IPS DF 4.7 (cell line): Measurements from ENCODE around the gene SUSD2.
"Not testable (repeated sequence)": the region's sequence is repeated elsewhere in the genome, so short reads cannot be mapped to it uniquely, and the experiment has no call there.

Experiments used
- DNase-seq: peaks from one replicate; pipeline ENCODE4 v3.0.0-alpha.2; 2013; ENCODE audit warnings: low spot score; ENCODE audit errors: extremely low read depth

The SUSD2 gene

DNA sequence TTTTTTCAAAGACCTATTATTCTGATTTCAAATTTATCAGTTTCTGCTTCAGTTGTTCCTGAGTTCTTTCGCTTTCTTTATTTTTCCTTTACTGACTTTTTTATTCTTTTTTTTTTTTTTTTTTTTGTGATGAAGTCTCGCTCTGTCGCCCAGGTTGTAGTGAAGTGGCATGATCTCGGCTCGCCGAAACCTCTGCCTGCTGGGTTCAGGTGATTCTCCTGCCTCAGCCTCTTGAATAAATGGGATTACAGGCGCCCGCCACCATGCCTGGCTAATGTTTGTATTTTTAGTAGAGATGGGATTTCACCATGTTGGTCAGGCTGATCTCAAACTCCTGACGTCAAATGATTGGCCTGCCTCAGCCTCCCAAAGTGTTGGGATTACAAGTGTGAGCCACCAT lies 31.8 kb downstream of the SUSD2 start:
- not testable (repeated sequence) for DNase-seq

DNA sequence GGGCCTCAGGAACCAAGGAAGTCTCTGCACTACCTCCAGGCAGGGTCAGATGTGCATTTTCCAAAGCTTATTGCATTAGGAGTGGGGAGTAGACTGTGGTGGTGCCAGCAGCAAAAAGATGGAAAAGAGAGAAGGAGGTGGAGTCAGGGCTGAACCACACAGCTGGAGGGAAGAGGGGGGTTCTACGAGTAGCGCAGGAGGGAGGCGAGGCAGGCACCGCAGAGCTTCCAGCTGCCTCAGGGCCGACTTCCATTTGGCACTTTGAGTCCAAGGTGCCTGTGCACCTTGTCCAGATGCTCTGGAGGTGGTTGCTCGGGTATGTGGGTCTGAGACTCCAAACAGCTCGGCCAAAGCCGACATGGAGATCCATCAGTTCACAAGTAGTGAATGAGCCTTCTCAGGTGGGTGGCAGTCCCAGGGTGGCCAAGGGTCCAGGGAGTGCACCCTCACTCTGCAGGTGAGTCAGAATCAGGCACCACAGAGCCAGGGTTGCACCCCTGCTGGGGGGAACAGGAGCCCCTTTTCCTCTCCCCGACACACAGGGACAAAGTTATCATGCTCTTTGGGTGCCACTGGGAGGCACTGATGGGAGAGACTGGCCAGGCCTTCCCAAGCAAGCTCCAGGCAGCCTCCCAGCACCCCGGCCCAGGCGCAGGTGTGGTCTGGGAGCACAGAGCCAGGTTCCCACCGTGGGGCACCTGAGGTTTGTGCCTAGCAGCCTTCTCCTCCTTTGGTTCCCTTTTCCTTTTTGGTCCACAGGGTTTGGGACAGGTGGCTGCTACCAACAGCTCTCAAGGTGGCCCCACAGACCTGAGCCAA lies 33.4 kb downstream of the SUSD2 start:
- no peak for DNase-seq

GRCh38 chr22:24216541-24217209 lies 35.4 kb downstream of the SUSD2 start:
- no peak for DNase-seq

DNA sequence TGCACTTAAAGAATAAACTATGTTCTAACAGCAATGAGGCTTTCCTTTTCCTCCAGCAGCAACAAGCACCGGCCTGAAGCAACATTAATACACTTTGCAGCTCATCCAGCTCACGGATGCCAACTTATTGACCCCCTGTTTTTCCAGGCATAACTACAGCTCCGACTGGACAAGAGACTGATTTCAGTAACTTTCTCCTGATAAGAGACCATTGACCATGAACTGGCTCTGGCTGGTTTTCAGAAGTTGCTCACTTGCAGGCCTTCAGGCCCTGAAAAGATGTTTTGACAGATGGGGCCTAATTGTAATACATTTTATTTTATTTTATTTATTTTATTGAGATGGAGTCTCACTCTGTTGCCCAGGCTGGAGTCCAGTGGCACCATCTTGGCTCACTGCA lies 36.1 kb downstream of the SUSD2 start:
- no peak for DNase-seq

GRCh38 chr22:24219750-24220149 lies 38.5 kb downstream of the SUSD2 start:
- no peak for DNase-seq

- no peak for DNase-seq
Measured at GRCh38 chr22:24224468-24224867, 43.2 kb downstream of the SUSD2 start.

DNA sequence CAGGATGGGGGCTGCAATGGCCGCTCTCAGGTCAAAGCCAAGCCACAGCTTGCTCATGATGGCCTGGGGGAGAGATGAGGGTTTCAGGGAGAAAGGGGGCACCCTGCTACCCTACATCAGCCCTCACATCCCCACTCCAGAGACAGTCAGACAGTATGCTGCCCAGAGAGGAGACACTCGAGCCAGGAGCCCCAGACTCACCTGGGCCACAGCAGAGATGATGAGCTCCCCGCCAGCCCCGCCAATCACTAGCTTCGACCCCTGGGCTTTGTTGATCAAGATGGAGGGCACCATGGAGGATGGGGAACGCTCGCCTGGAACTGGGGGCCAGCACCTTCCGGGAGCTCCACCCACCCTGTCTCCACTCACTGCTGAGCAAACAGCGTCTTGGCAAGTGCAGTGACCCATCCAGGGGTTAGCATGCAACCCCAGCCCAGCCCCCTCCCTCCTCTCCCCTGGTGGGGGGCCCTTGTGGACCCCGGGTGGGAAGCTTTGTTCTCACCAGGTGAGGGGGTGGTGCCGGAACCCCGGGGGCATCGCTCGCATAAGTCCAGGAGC lies 43.8 kb downstream of the SUSD2 start:
- no peak for DNase-seq

DNA sequence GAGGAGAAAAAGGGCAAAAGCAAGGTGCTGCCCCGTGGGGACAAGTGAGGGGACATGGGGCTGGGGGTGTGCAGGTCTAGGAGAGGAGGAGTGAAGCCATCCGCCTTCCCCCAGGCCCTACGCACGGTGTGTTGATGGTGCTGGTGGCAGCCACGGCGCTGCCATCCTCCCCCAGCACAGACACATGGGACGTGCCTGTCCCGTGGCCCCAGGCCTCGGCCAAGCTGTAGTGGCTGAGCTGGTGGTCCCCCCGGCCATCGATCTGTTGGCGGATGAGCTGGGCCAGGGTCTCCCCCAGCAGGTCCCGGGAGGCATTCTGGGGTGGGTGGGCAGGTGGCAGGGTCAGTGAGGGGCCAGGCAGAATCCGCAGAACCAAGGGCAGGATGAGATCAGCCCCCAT lies 44.7 kb downstream of the SUSD2 start:
- DNase-seq, result no peak

GRCh38 chr22:24230911-24231656 lies 49.8 kb downstream of the SUSD2 start:
- DNase-seq, result no peak

GRCh38 chr22:24231706-24232105 lies 50.4 kb downstream of the SUSD2 start:
- DNase-seq, result no peak

DNA sequence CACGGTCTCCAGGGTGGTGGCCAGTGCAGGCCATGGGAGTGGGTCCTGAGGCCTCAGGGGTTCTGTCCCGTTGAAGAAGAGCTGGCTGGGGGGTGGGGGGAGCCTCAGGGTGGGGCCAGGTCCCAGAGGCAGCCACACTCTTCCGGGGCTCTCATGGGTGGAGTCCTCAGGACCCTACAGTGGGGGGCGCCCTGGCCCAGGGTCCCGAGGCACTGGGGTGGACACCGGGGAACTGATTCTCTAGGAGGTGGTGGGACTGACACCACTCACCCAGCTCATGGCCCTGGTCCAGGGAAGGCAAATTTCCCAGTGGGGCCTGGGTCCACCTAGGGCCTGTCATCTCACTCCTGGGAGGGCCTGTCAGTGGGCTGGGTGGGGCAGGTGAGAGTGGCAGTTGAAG lies 50.8 kb downstream of the SUSD2 start:
- DNase-seq, result no peak

- DNase-seq, result no peak
Measured at GRCh38 chr22:24232725-24233124, 51.4 kb downstream of the SUSD2 start.

- no peak for DNase-seq
Measured at GRCh38 chr22:24233235-24233634, 51.9 kb downstream of the SUSD2 start.

GRCh38 chr22:24233816-24234215 lies 52.5 kb downstream of the SUSD2 start:
- no peak for DNase-seq

DNA sequence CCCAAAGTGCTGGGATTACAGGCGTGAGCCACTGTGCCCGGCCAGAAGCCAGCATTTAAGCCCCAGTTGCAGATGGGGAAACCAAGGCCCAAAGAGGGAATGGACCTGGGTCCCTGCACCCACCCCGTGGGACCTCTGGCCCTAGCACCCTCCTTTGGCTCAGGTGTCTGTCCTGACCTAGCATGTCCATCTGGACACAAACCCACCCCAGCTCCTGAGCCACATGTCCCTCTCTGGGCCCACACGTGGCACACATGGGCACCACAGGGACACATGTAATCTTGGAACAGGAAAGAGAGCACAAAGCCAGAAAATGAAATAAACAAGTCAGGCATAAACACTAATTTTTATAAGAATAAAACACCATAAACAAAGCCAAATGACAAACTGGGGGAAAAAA lies 54.0 kb downstream of the SUSD2 start:
- no peak for DNase-seq

- DNase-seq, result no peak
Measured at GRCh38 chr22:24236656-24237055, 55.4 kb downstream of the SUSD2 start.

DNA sequence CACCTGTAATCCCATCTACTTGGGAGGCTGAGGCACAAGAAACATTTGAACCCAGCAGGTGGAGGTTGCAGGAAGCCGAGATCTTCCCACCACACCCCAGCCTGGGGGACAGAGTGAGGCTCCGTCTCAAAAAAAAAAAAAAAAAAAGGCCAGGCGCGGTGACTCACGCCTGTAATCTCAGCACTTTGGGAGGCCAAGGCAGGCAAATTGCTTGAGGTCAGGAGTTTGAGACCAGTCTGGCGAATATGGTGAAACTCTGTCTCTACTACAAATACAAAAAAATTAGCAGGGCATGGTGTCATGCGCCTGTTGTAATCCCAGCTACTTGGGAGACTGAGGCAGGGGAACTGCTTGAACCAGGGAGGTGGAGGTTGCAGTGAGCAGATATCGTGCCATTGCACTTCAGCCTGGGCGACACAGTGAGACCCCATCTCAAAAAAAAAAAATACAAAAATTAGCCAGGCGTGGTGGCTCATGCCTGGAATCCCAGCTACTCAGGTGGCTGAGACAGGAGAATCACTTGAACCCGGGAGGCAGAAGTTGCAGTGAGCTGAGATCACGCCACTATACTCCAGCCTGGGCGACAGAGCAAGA lies 56.9 kb downstream of the SUSD2 start:
- not testable (repeated sequence) for DNase-seq
